Liver (tissue), 3 donors: ENCODE data around the gene LIPC.

ENCODE experiments used
- RAD21 ChIP-seq, 2 donors: IDR thresholded peaks; 2 replicates each; pipeline ENCODE4 v1.6.1; 2016; ENCODE audit warnings: antibody characterized with exemption in 2 of 2, mild to moderate bottlenecking in 2 of 2
- TF ChIP-seq, protein P1 (sequence below): IDR thresholded peaks from 2 replicates; pipeline ENCODE4 v1.6.1; 2016; ENCODE audit warnings: antibody characterized with exemption
- TF ChIP-seq, protein P2 (sequence below): fragments of 150-350 bp; IDR thresholded peaks from 2 replicates; pipeline ENCODE4 v1.5.1; 2017; ENCODE audit warnings: improper control_type of control experiment, low read depth, low read length; ENCODE audit not compliant: missing input control
- donor health status: healthy.
- donor health status: healthy.

DNA sequence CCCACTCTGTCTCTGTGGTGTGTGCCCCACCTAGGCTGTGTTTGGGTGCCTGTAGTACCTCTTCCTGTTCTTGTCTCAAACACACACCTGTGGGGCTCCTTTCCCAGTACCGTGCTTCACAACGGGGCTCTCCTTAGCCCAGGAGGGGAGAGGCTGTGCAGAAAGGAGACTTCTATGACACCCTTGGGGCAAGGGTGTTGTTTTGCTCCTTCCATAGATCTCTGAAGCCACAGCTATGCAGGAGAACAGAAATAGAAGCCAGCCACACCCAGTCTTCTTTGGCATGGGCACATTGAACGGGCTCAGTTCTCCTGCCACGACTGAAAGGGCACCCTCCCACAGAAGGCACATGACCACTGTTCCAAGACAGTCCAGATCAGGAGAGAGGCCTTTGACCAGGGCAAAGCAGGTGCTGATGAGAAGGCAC lies 74.3 kb downstream of the LIPC start:
- TF ChIP-seq, protein P1, sequence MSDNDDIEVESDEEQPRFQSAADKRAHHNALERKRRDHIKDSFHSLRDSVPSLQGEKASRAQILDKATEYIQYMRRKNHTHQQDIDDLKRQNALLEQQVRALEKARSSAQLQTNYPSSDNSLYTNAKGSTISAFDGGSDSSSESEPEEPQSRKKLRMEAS, result no peak
- TF ChIP-seq, protein P2, sequence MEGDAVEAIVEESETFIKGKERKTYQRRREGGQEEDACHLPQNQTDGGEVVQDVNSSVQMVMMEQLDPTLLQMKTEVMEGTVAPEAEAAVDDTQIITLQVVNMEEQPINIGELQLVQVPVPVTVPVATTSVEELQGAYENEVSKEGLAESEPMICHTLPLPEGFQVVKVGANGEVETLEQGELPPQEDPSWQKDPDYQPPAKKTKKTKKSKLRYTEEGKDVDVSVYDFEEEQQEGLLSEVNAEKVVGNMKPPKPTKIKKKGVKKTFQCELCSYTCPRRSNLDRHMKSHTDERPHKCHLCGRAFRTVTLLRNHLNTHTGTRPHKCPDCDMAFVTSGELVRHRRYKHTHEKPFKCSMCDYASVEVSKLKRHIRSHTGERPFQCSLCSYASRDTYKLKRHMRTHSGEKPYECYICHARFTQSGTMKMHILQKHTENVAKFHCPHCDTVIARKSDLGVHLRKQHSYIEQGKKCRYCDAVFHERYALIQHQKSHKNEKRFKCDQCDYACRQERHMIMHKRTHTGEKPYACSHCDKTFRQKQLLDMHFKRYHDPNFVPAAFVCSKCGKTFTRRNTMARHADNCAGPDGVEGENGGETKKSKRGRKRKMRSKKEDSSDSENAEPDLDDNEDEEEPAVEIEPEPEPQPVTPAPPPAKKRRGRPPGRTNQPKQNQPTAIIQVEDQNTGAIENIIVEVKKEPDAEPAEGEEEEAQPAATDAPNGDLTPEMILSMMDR, result no peak
- TF ChIP-seq RAD21 (IDR thresholded peaks at IDR 0.05), result no peak
